ENCODE data around the gene CXCR2.

DNA sequence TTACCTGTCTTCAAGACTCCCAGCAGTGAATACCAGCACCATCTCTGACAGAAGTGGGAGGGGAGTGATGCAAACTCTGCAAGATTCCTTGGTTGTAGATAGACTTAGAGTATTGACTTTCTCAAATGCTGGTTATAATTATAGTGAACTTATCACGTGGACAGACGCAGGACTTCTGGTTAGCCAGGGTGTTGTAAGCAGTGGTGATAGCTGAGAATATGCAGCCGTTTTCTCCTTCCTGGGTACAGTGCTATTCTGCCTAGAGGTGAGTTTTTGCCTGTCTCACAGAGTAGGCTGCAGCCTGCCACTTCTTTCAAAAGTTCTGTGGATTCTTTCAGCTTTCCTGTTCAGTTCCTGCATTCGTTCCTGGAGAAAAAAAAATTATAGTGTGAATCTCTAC lies 733 bp upstream of the CXCR2 start:
- TF ChIP-seq, protein P1, sequence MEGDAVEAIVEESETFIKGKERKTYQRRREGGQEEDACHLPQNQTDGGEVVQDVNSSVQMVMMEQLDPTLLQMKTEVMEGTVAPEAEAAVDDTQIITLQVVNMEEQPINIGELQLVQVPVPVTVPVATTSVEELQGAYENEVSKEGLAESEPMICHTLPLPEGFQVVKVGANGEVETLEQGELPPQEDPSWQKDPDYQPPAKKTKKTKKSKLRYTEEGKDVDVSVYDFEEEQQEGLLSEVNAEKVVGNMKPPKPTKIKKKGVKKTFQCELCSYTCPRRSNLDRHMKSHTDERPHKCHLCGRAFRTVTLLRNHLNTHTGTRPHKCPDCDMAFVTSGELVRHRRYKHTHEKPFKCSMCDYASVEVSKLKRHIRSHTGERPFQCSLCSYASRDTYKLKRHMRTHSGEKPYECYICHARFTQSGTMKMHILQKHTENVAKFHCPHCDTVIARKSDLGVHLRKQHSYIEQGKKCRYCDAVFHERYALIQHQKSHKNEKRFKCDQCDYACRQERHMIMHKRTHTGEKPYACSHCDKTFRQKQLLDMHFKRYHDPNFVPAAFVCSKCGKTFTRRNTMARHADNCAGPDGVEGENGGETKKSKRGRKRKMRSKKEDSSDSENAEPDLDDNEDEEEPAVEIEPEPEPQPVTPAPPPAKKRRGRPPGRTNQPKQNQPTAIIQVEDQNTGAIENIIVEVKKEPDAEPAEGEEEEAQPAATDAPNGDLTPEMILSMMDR (IDR thresholded peaks at IDR 0.05; ENCODE audit: low read depth, low read length, missing input control), result no peak
- TF ChIP-seq, protein P2, sequence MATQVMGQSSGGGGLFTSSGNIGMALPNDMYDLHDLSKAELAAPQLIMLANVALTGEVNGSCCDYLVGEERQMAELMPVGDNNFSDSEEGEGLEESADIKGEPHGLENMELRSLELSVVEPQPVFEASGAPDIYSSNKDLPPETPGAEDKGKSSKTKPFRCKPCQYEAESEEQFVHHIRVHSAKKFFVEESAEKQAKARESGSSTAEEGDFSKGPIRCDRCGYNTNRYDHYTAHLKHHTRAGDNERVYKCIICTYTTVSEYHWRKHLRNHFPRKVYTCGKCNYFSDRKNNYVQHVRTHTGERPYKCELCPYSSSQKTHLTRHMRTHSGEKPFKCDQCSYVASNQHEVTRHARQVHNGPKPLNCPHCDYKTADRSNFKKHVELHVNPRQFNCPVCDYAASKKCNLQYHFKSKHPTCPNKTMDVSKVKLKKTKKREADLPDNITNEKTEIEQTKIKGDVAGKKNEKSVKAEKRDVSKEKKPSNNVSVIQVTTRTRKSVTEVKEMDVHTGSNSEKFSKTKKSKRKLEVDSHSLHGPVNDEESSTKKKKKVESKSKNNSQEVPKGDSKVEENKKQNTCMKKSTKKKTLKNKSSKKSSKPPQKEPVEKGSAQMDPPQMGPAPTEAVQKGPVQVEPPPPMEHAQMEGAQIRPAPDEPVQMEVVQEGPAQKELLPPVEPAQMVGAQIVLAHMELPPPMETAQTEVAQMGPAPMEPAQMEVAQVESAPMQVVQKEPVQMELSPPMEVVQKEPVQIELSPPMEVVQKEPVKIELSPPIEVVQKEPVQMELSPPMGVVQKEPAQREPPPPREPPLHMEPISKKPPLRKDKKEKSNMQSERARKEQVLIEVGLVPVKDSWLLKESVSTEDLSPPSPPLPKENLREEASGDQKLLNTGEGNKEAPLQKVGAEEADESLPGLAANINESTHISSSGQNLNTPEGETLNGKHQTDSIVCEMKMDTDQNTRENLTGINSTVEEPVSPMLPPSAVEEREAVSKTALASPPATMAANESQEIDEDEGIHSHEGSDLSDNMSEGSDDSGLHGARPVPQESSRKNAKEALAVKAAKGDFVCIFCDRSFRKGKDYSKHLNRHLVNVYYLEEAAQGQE (IDR thresholded peaks at IDR 0.05), result no peak
- TF ChIP-seq TAF1 (conservative IDR thresholded peaks at IDR 0.05), result no peak
- TF ChIP-seq NR2F2 (IDR thresholded peaks at IDR 0.05), result no peak
- no peak for TF ChIP-seq RAD21 (IDR thresholded peaks at IDR 0.05)
- TF ChIP-seq, protein P3, sequence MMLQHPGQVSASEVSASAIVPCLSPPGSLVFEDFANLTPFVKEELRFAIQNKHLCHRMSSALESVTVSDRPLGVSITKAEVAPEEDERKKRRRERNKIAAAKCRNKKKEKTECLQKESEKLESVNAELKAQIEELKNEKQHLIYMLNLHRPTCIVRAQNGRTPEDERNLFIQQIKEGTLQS (IDR thresholded peaks at IDR 0.05), result no peak
- no peak for TF ChIP-seq GABPA (IDR thresholded peaks at IDR 0.05 in 1 of 2, conservative IDR thresholded peaks at IDR 0.05 in 1 of 2)
- TF ChIP-seq, protein P4, sequence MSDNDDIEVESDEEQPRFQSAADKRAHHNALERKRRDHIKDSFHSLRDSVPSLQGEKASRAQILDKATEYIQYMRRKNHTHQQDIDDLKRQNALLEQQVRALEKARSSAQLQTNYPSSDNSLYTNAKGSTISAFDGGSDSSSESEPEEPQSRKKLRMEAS (IDR thresholded peaks at IDR 0.05), result no peak
- TF ChIP-seq SP1 (IDR thresholded peaks at IDR 0.05), result no peak
- TF ChIP-seq EGR1 (IDR thresholded peaks at IDR 0.05; ENCODE audit: low read depth in 2 of 2), result no peak
- no peak for TF ChIP-seq YY1 (IDR thresholded peaks at IDR 0.05)
- TF ChIP-seq, protein P5, sequence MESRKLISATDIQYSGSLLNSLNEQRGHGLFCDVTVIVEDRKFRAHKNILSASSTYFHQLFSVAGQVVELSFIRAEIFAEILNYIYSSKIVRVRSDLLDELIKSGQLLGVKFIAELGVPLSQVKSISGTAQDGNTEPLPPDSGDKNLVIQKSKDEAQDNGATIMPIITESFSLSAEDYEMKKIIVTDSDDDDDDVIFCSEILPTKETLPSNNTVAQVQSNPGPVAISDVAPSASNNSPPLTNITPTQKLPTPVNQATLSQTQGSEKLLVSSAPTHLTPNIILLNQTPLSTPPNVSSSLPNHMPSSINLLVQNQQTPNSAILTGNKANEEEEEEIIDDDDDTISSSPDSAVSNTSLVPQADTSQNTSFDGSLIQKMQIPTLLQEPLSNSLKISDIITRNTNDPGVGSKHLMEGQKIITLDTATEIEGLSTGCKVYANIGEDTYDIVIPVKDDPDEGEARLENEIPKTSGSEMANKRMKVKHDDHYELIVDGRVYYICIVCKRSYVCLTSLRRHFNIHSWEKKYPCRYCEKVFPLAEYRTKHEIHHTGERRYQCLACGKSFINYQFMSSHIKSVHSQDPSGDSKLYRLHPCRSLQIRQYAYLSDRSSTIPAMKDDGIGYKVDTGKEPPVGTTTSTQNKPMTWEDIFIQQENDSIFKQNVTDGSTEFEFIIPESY (IDR thresholded peaks at IDR 0.05), result no peak
- TF ChIP-seq HNF4G (IDR thresholded peaks at IDR 0.05), result no peak
